Measurements from ENCODE around the gene KCNH1.

GRCh38 chr1:210876275-210876674 lies 257.7 kb downstream of the KCNH1 start:
- TF ChIP-seq CTCF (IDR thresholded peaks at IDR 0.05) (no peak), POLR2A (IDR thresholded peaks at IDR 0.05) (no peak)

Data from testis (tissue), 2 donors.